IMR-90 (cell line): ENCODE data around the gene VPS39. TPM values are rescaled to one million over a fixed set of nuclear protein-coding genes. Genes with fewer than 3 reads are reported as not detected.

Experiments used
- microRNA-seq, 2 experiments: library from miRNA; stranded (forward) in 1 of 2; unstranded in 1 of 2; fragments of 10-50 nt in 1 of 2; fragments of <30 nt in 1 of 2; gene quantifications in 1 of 2; microRNA quantifications in 1 of 2; one replicate each; pipeline versions ENCODE3 to v1.1.0; 2013 to 2020; ENCODE audit not compliant: insufficient read depth in 1 of 2, insufficient read length in 1 of 2, unreplicated experiment in 1 of 2
- polyA plus RNA-seq, 3 experiments: library from polyadenylated mRNA; depleted of rRNA; stranded (reverse); fragments of >200 nt; gene quantifications; 2 replicates each; pipeline ENCODE4 v1.2.3, GENCODE V29; 2012; ENCODE audit warnings: low replicate concordance in 1 of 3
- small RNA-seq, 5 experiments: library from RNA; depleted of rRNA; stranded (forward); fragments of <200 nt; gene quantifications; one replicate each; pipeline ENCODE3, GENCODE V24; 2012
- total RNA-seq: library from RNA; depleted of rRNA; stranded (reverse); fragments of >200 nt; gene quantifications from 2 replicates; pipeline ENCODE4 v1.2.3, GENCODE V29; 2012; rRNA removed

The VPS39 gene
- total and polyA plus RNA-seq, 2 of the 4 experiments (the other 2 are of a cell fraction) = 49.7 to 52.2 TPM

Small RNA genes lying within 50 kb of the gene (microRNA-seq; reads per million reads assigned to microRNA genes)
- gene MIR627 = 36.9 to 207 reads per million in 2 experiments

Small RNA genes lying within 50 kb of the gene (small RNA-seq; reads per million reads assigned to genes)
- 0.39 to 119 (median 44.6) reads per million in 5 experiments for gene MIR627

Other genes with a start within 250 kb of the VPS39 start
- 26.4 and 29.0 TPM in 2 replicates for gene EHD4, start 235.7 kb downstream of the VPS39 start, total RNA-seq
- 21.0 and 21.1 TPM in 2 replicates for gene EHD4, start 235.7 kb downstream of the VPS39 start, polyA plus RNA-seq (2012; rRNA removed)
- not detected in 2 replicates for gene PLA2G4E, start 187.3 kb downstream of the VPS39 start, total RNA-seq
- gene PLA2G4E, start 187.3 kb downstream of the VPS39 start, polyA plus RNA-seq (2012; rRNA removed) = not detected in 2 replicates
- not detected in 2 replicates for gene PLA2G4D, start 113.7 kb downstream of the VPS39 start, total RNA-seq
- gene PLA2G4D, start 113.7 kb downstream of the VPS39 start, polyA plus RNA-seq (2012; rRNA removed) = not detected in 2 replicates
- not detected in 2 replicates for gene PLA2G4F, start 51.7 kb downstream of the VPS39 start, total RNA-seq
- gene PLA2G4F, start 51.7 kb downstream of the VPS39 start, polyA plus RNA-seq (2012; rRNA removed) = not detected in 2 replicates
- 16.7 and 19.2 TPM in 2 replicates for gene GANC, start 64.9 kb upstream of the VPS39 start, total RNA-seq
- 6.7 and 7.1 TPM in 2 replicates for gene GANC, start 64.9 kb upstream of the VPS39 start, polyA plus RNA-seq (2012; rRNA removed)
- 45.3 and 67.2 TPM in 2 replicates for gene TMEM87A, start 65.1 kb upstream of the VPS39 start, total RNA-seq
- 15.3 and 16.6 TPM in 2 replicates for gene TMEM87A, start 65.1 kb upstream of the VPS39 start, polyA plus RNA-seq (2012; rRNA removed)
- under 0.01 and 1.4 TPM in 2 replicates for gene CAPN3, start 151.2 kb upstream of the VPS39 start, total RNA-seq
- 1.0 and 1.1 TPM in 2 replicates for gene CAPN3, start 151.2 kb upstream of the VPS39 start, polyA plus RNA-seq (2012; rRNA removed)